Neural progenitor cell (in vitro differentiated cells): ENCODE results near the gene ZBTB20.

Source experiments
- EZH2phosphoT487 ChIP-seq: fragments of 200-600 bp; sonication (generic); IDR thresholded peaks from 2 replicates; pipeline ENCODE4 v1.6.1; 2017; ENCODE audit warnings: antibody characterized with exemption
- TF ChIP-seq, protein P1 (sequence below): fragments of 200-600 bp; sonication (generic); IDR thresholded peaks from 2 replicates; pipeline ENCODE4 v1.5.1; 2017; ENCODE audit warnings: antibody characterized with exemption, mild to moderate bottlenecking

DNA sequence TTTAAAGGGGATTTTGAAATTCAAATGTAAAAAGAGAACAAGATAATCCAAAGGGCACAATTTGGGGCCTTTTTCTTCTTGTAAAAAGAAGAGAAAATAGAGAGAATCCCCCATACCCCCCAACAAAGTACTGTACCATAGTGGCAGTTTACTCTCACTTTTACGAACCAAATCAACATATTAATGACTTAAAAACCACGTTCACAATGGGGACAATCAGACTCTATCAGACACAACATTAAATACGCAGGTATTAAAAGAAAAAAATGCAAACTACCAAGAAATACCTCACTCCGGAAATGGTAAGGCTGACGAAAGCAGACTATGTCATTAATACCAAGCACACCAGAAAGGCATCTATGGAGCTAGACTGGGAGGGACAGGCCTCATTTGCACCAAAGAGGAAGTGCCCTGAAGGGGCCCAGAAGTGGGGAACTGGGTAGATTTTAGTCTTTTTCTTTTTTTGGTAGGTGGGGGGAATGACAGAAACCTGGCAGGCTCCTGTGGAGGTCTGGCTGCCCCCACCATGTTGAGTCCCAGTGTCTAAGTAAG, 719.0 kb downstream of the ZBTB20 start:
- TF ChIP-seq, protein P1, sequence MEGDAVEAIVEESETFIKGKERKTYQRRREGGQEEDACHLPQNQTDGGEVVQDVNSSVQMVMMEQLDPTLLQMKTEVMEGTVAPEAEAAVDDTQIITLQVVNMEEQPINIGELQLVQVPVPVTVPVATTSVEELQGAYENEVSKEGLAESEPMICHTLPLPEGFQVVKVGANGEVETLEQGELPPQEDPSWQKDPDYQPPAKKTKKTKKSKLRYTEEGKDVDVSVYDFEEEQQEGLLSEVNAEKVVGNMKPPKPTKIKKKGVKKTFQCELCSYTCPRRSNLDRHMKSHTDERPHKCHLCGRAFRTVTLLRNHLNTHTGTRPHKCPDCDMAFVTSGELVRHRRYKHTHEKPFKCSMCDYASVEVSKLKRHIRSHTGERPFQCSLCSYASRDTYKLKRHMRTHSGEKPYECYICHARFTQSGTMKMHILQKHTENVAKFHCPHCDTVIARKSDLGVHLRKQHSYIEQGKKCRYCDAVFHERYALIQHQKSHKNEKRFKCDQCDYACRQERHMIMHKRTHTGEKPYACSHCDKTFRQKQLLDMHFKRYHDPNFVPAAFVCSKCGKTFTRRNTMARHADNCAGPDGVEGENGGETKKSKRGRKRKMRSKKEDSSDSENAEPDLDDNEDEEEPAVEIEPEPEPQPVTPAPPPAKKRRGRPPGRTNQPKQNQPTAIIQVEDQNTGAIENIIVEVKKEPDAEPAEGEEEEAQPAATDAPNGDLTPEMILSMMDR = no peak
- no peak for TF ChIP-seq EZH2phosphoT487
